Measurements from ENCODE around the gene MCL1.
A peak's percentile ranks its signal among the peaks of the same experiment; 100 is the strongest.

Gene MCL1

GRCh38 chr1:150552128-150552910 lies 27.1 kb downstream of the MCL1 start:
- DNase-seq (ENCODE audit: low read depth), result no peak
- no peak for TF ChIP-seq CTCF (IDR thresholded peaks at IDR 0.05; ENCODE audit: control insufficient read depth, extremely low read depth, insufficient read depth)
- H3K4me3 ChIP-seq (ENCODE audit: low read depth, low read length), result no peak overlapping the region

- no peak for DNase-seq (ENCODE audit: low read depth)
- no peak for TF ChIP-seq CTCF (IDR thresholded peaks at IDR 0.05; ENCODE audit: control insufficient read depth, extremely low read depth, insufficient read depth)
- H3K4me3 ChIP-seq (ENCODE audit: low read depth, low read length), result no peak overlapping the region
These were observed 27.7 kb downstream of the MCL1 start for GRCh38 chr1:150551784-150552127.

GRCh38 chr1:150551051-150551783 lies 28.2 kb downstream of the MCL1 start:
- no peak for DNase-seq (ENCODE audit: low read depth)
- TF ChIP-seq CTCF (IDR thresholded peaks at IDR 0.05; ENCODE audit: control insufficient read depth, extremely low read depth, insufficient read depth), result no peak

GRCh38 chr1:150550222-150551050 lies 29.0 kb downstream of the MCL1 start:
- no peak overlapping the region for H3K4me3 ChIP-seq (ENCODE audit: low read depth, low read length)
- TF ChIP-seq CTCF (IDR thresholded peaks at IDR 0.05; ENCODE audit: control insufficient read depth, extremely low read depth, insufficient read depth), result no peak
- DNase-seq (ENCODE audit: low read depth), result no peak

More at GRCh38 chr1:150551051-150551783, 28.2 kb downstream of the MCL1 start:
- H3K4me3 ChIP-seq (ENCODE audit: low read depth, low read length), result no peak overlapping the region

GRCh38 chr1:150549496-150550221 lies 29.8 kb downstream of the MCL1 start:
- H3K4me3 ChIP-seq (ENCODE audit: low read depth, low read length), result peak overlapping the region; percentile 42
- DNase-seq (ENCODE audit: low read depth), result no peak
- TF ChIP-seq CTCF (IDR thresholded peaks at IDR 0.05; ENCODE audit: control insufficient read depth, extremely low read depth, insufficient read depth), result no peak
